Body of pancreas (tissue), 4 donors: ENCODE results near the gene KIF22. TPM values are rescaled to one million over a fixed set of nuclear protein-coding genes. Genes with fewer than 3 reads are reported as not detected.
A peak's percentile ranks its signal among the peaks of the same experiment; 100 is the strongest.

Source experiments
- ATAC-seq: fragments of 150-250 bp; one replicate; pipeline ENCODE4 v1.9.1; 2016
- DNase-seq, 4 donors: peaks; one replicate each; pipeline ENCODE4 v3.0.0-alpha.2; 2019
- H3K27ac ChIP-seq, 4 donors: fragments of 200-600 bp; sonication (generic); 1 replicate in 3 of 4; 2 replicates in 1 of 4; pipeline versions ENCODE4 v1.5.1 to v1.6.1; 2016 to 2019; ENCODE audit warnings: mild to moderate bottlenecking in 1 of 4, mixed read lengths in 1 of 4, moderate library complexity in 1 of 4
- H3K27me3 ChIP-seq, 2 donors: fragments of 200-600 bp; sonication (generic); one replicate each; pipeline ENCODE4 v1.6.0; 2016; ENCODE audit warnings: mild to moderate bottlenecking in 1 of 2
- H3K36me3 ChIP-seq, 2 donors: fragments of 200-600 bp; sonication (generic); replicated peaks in 1 of 2; 2 replicates each; pipeline ENCODE4 v1.5.1; 2016; ENCODE audit warnings: low read depth in 2 of 2; ENCODE audit not compliant: insufficient read depth in 1 of 2
- H3K4me1 ChIP-seq: fragments of 200-600 bp; sonication (generic); one replicate; pipeline ENCODE4 v1.6.0; 2016
- H3K4me3 ChIP-seq, 2 donors: fragments of 200-600 bp; sonication (generic); 1 replicate in 1 of 2; 2 replicates in 1 of 2; pipeline ENCODE4 v1.5.1; 2016 to 2019
- H3K9me3 ChIP-seq, 3 donors: fragments of 200-600 bp; sonication (generic); 1 replicate in 2 of 3; 2 replicates in 1 of 3; pipeline ENCODE4 v1.5.1; 2016
- CTCF ChIP-seq, 7 experiments: fragments of 450-650 bp in 4 of 7; fragments of 200-600 bp in 3 of 7; sonication (generic) in 3 of 7; IDR thresholded peaks; one replicate each; pipeline ENCODE4 v1.5.1; 2016 to 2019; ENCODE audit warnings: antibody characterized with exemption in 7 of 7
- POLR2A ChIP-seq, 3 donors: fragments of 450-650 bp; IDR thresholded peaks; one replicate each; pipeline ENCODE4 v1.6.1; 2016; ENCODE audit warnings: antibody characterized with exemption in 3 of 3, mild to moderate bottlenecking in 2 of 3
- WGBS, 2 donors: methylation state at CpG; one replicate each; pipeline ENCODE4 v1.1.5; 2017; 5-methylcytosine and 5-hydroxymethylcytosine counted together
- intact Hi-C: fragments of 100-400 bp; cut with DNase I; formaldehyde crosslinking; loops from one replicate; pipeline ENCODE4 v1.15.1; 2023
- total RNA-seq, 2 donors: library from RNA; depleted of rRNA; stranded (reverse); fragments of >200 nt; gene quantifications; one replicate each; pipeline ENCODE4 v1.1.0, GENCODE V29; 2016

Gene KIF22
- total RNA-seq, 2 donors from 2014 or later: 8.9 to 13.7 TPM

- no peak overlapping the region for H3K27ac ChIP-seq
- ATAC-seq (no peak), DNase-seq (peak in 1 of 4 donors; percentile 22)
- H3K4me1 ChIP-seq: peaks cover 27% of the 10 kb centered on the region
- WGBS, 2 donors: 53 to 59% methylated on average over 6 of the region's 6 CpGs
- no peak overlapping the region for H3K4me3 ChIP-seq
- no peaks in the 10 kb centered on the region for H3K27me3 ChIP-seq
- TF ChIP-seq CTCF (IDR thresholded peaks at IDR 0.05) (no peak), POLR2A (IDR thresholded peaks at IDR 0.05) (no peak)
- no peaks in the 10 kb centered on the region for H3K36me3 ChIP-seq
- H3K9me3 ChIP-seq: no peaks in the 10 kb centered on the region
- intact Hi-C loops: no loop called here
Observed at GRCh38 chr16:29761882-29762281, 28.7 kb upstream of the KIF22 start.

- Histone ChIP-seq H3K9me3 (no peaks in the 10 kb centered on the region), H3K4me3 (no peak overlapping the region), H3K27ac (no peak overlapping the region), H3K36me3 (no peaks in the 10 kb centered on the region), H3K4me1 (peaks cover 21% of the 10 kb centered on the region), H3K27me3 (no peaks in the 10 kb centered on the region)
- WGBS, 2 donors: 86 to 89% methylated on average over 6 of the region's 6 CpGs
- DNase-seq (no peak), ATAC-seq (no peak)
- no peak for TF ChIP-seq POLR2A (IDR thresholded peaks at IDR 0.05)
- intact Hi-C loops: no loop called here
Observed at GRCh38 chr16:29763326-29763725, 27.2 kb upstream of the KIF22 start.

GRCh38 chr16:29765167-29766032 is 25.2 kb upstream of the KIF22 start:
- peak; percentile 79 to 86 (median 84) for DNase-seq
- ATAC-seq: peak; percentile 97
- H3K4me3 ChIP-seq: no peak overlapping the region
- intact Hi-C loops: no loop called here
- no peak for TF ChIP-seq POLR2A (IDR thresholded peaks at IDR 0.05)
- TF ChIP-seq CTCF (IDR thresholded peaks at IDR 0.05): no peak
- peak overlapping the region in 3 of 4 donors; percentile 35 to 74 (median 61) for H3K27ac ChIP-seq
- no peaks in the 10 kb centered on the region for H3K27me3 ChIP-seq
- H3K9me3 ChIP-seq: no peaks in the 10 kb centered on the region
- H3K36me3 ChIP-seq: no peaks in the 10 kb centered on the region
- 26 to 32% methylated on average over 13 to 15 of the region's 15 CpGs for WGBS, 2 donors
- peaks cover 21% of the 10 kb centered on the region for H3K4me1 ChIP-seq

- no peaks in the 10 kb centered on the region for H3K36me3 ChIP-seq
- TF ChIP-seq POLR2A (IDR thresholded peaks at IDR 0.05) (no peak), CTCF (IDR thresholded peaks at IDR 0.05) (no peak)
- 78 to 92% methylated on average over 3 of the region's 3 CpGs for WGBS, 2 donors
- no peak overlapping the region for H3K4me3 ChIP-seq
- H3K27ac ChIP-seq: no peak overlapping the region
- H3K9me3 ChIP-seq: no peaks in the 10 kb centered on the region
- no peak for DNase-seq
- peaks cover 21% of the 10 kb centered on the region for H3K4me1 ChIP-seq
- no peaks in the 10 kb centered on the region for H3K27me3 ChIP-seq
- intact Hi-C loops: no loop called here
- ATAC-seq: no peak
Observed at GRCh38 chr16:29766571-29766970, 24.0 kb upstream of the KIF22 start.

GRCh38 chr16:29767062-29767461 is 23.5 kb upstream of the KIF22 start:
- intact Hi-C loops: no loop called here
- ATAC-seq (no peak), DNase-seq (no peak)
- TF ChIP-seq POLR2A (IDR thresholded peaks at IDR 0.05) (no peak), CTCF (IDR thresholded peaks at IDR 0.05) (no peak)
- H3K27ac ChIP-seq: no peak overlapping the region
- H3K9me3 ChIP-seq: no peaks in the 10 kb centered on the region
- WGBS, 2 donors: 87 to 98% methylated on average over 3 of the region's 3 CpGs
- no peaks in the 10 kb centered on the region for H3K36me3 ChIP-seq
- H3K4me3 ChIP-seq: no peak overlapping the region
- peaks cover 21% of the 10 kb centered on the region for H3K4me1 ChIP-seq
- no peaks in the 10 kb centered on the region for H3K27me3 ChIP-seq
